Right renal cortex interstitium (tissue), 3 donors: ENCODE measurements around the gene ASF1A. TPM values are rescaled to one million over a fixed set of nuclear protein-coding genes. Genes with fewer than 3 reads are reported as not detected.

Source experiments
- polyA plus RNA-seq, 3 donors: library from polyadenylated mRNA; unstranded; fragments of 120-200 nt; gene quantifications; one replicate each; pipeline ENCODE4 v1.2.1, GENCODE V29; 2013; ENCODE audit not compliant: insufficient read length in 3 of 3

The ASF1A gene
- polyA plus RNA-seq, 3 donors = 35.1 to 47.2 (median 40.6) TPM

Other genes starting within 250 kb of the ASF1A start
- gene CEP85L, start 242.6 kb upstream of the ASF1A start, polyA plus RNA-seq = 1 to 10 TPM; 7.6 to 8.6 (median 8.2) TPM
- gene MCM9, start 41.0 kb downstream of the ASF1A start, polyA plus RNA-seq = 10 to 100 TPM; 23.6 to 26.8 (median 24.2) TPM
- 10 to 100 TPM; 10.2 to 11.5 (median 10.3) TPM for gene FAM184A, start 184.5 kb downstream of the ASF1A start, polyA plus RNA-seq